Upper lobe of left lung (tissue), 4 donors: ENCODE results near the gene IFI27.
A peak's percentile ranks its signal among the peaks of the same experiment; 100 is the strongest.

Experiments used
- CTCF ChIP-seq, 6 experiments: fragments of 450-650 bp in 4 of 6; fragments of 200-600 bp in 2 of 6; sonication (generic) in 2 of 6; IDR thresholded peaks; one replicate each; pipeline ENCODE4 v1.5.1; 2016 to 2019; ENCODE audit warnings: antibody characterized with exemption in 6 of 6
- EP300 ChIP-seq, 4 donors: sonication (generic); formaldehyde crosslinking; IDR thresholded peaks; one replicate each; pipeline ENCODE4 v1.5.1; 2017; ENCODE audit warnings: antibody characterized with exemption in 4 of 4, control low read depth in 2 of 4
- POLR2A ChIP-seq, 4 donors: fragments of 450-650 bp; IDR thresholded peaks; one replicate each; pipeline ENCODE4 v1.5.1; 2016 to 2017; ENCODE audit warnings: antibody characterized with exemption in 4 of 4, mild to moderate bottlenecking in 2 of 4

DNA sequence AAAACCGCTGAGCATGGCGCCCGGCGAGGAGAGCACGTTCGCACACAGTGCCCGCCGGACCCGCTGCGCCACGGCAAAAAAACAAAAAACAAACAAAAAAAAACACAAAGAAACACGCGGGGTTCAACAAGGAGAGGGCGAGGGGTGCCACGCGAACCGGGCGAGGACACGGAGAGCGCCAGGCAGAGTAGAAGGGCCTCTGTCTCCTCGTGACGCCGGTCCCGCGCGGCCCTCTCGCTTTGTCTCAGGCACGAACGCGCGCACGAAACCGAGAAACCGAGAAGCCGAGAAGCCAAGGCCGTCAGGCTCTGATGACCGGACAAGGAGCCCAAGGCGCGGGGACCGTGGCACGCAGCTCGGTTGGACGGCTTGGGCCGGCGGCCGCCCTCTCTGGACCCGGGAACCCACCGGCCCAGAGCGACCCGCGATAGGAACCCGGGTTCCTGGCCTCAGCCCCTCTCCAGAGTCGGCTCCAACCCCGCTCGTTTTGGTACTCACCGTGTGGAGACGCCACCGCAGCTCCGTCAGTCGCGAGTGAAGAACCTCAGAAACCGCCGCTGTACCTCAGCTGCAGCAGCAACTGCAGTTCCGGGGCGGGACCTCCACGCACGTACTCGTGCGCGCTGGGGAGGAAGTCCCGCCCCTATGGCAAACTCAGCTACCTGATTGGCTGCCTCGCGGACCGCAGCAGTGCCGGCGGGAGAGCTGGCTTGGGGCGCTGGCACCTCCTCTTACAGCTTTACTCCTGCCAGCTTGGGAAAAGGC is 29.7 kb upstream of the IFI27 start, which contains the start of the genes DDX24 and IFI27L1:
- TF ChIP-seq POLR2A (IDR thresholded peaks at IDR 0.05), result peak in 3 of 4 donors; percentile 95 to 98 (median 98)
- TF ChIP-seq CTCF (IDR thresholded peaks at IDR 0.05), result no peak
- peak in 1 of 4 donors; percentile 39 for TF ChIP-seq EP300 (IDR thresholded peaks at IDR 0.05)
